ENCODE results near the gene DPH2.

DPH2 gene

DNA sequence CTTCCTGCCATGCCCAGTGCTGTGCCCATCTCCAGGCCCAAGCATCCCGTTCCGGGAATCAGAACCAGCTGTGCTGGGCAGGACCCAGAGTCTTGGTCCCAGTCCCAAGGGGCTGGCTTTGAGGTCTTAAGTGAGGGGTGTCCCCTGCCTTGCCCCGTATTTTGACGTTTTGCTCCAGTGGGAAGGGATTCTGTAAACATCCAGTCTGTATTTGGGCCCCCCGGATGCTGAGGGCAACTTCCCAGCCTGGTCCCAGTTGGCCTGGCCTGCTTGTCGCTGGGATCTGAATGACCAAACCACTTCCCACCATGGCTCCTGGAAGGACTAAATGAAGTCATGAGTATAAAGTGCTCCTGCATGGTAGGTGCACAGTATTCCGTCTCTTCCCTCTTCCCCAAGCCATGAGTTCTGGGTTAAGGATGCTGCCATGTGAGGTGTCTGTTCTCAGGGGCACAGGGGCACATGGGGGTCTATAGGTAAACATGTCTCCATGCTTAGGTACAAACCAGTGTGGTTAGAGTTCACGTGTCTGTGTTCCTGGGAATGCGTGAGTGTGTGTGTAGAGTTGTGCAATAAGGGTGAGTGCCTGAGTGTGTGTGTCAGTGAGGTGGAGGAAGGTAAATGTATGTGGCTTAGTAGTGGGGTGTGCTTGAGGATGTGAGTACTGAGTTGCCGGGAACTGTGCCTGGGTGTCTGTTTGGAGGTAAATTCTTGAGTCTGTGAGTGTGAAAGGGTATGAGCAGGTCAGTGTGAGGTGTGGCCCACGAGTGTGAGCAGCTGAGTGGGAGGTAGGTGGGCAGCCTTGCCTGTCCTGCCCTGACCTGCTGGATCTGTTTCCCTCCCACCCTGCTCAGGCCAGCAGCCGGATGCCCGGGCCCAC lies 10.7 kb downstream of the DPH2 start:
- H3K27ac ChIP-seq = peak overlapping the region; percentile 76
- no peak for TF ChIP-seq ZFX (IDR thresholded peaks at IDR 0.05)

DNA sequence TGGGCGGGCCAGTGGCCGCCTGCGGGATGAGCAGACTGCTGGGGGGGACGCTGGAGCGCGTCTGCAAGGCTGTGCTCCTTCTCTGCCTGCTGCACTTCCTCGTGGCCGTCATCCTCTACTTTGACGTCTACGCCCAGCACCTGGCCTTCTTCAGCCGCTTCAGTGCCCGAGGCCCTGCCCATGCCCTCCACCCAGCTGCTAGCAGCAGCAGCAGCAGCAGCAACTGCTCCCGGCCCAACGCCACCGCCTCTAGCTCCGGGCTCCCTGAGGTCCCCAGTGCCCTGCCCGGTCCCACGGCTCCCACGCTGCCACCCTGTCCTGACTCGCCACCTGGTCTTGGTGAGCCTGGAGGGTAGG lies 11.3 kb downstream of the DPH2 start:
- no peak overlapping the region for H3K27ac ChIP-seq
- TF ChIP-seq, protein P1, sequence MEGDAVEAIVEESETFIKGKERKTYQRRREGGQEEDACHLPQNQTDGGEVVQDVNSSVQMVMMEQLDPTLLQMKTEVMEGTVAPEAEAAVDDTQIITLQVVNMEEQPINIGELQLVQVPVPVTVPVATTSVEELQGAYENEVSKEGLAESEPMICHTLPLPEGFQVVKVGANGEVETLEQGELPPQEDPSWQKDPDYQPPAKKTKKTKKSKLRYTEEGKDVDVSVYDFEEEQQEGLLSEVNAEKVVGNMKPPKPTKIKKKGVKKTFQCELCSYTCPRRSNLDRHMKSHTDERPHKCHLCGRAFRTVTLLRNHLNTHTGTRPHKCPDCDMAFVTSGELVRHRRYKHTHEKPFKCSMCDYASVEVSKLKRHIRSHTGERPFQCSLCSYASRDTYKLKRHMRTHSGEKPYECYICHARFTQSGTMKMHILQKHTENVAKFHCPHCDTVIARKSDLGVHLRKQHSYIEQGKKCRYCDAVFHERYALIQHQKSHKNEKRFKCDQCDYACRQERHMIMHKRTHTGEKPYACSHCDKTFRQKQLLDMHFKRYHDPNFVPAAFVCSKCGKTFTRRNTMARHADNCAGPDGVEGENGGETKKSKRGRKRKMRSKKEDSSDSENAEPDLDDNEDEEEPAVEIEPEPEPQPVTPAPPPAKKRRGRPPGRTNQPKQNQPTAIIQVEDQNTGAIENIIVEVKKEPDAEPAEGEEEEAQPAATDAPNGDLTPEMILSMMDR (conservative IDR thresholded peaks at IDR 0.05) = no peak
- no peak for TF ChIP-seq ZFX (IDR thresholded peaks at IDR 0.05)

DNA sequence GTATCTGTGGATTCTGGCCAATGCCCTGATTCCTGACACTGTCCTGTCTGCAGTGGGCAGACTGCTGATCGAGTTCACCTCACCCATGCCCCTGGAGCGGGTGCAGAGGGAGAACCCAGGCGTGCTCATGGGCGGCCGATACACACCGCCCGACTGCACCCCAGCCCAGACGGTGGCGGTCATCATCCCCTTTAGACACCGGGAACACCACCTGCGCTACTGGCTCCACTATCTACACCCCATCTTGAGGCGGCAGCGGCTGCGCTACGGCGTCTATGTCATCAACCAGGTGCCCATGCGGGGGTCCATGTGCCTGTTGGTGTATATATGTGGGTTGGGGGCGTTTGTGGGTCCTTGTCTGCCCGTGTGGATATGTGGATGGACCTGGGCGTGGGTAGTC lies 11.8 kb downstream of the DPH2 start:
- no peak overlapping the region for H3K27ac ChIP-seq
- no peak for TF ChIP-seq ZFX (IDR thresholded peaks at IDR 0.05)
- TF ChIP-seq, protein P1 (conservative IDR thresholded peaks at IDR 0.05) = no peak

DNA sequence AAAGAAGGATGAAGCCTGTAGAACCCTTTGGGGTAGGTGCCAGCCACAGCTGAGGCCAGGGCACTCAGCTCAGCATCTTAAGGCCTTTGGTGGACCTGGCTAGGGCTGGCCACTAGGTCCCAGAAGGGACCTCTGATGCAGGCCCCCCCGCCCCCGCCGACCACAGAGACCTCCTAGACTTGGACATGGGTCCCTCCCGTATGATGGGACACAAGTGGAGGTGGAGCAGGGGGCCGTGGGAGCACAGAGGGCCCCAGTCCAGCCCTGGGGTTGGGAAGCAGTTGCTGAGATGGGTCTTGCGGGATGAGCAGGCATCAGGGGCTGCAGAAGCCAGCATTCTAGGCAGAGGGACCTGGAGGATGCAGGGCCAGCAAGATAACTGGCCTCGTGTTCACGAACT lies 12.4 kb downstream of the DPH2 start:
- TF ChIP-seq, protein P1 (conservative IDR thresholded peaks at IDR 0.05) = no peak
- no peak for TF ChIP-seq ZFX (IDR thresholded peaks at IDR 0.05)
- no peak overlapping the region for H3K27ac ChIP-seq

DNA sequence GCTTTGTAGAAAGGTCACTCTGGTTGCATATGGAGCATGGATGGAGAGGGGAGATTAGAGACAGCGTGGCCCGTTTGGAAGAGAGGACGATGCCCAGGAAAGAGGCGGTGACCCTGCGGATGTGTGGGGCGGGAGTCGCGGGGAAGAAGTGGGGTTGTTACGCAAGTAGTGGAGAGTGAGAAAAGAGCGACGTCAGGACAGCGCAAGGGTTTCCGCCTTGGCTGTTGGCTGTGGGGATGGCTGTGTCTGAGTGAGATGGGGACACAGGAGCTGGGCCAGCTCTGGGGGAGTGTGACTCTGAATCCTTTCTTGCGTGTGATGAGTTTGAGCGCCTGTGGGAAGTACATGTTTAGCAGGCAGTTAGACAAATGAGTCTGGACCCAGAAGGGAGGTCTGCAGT lies 13.0 kb downstream of the DPH2 start:
- no peak for TF ChIP-seq ZFX (IDR thresholded peaks at IDR 0.05)
- TF ChIP-seq, protein P1 (conservative IDR thresholded peaks at IDR 0.05) = no peak
- H3K27ac ChIP-seq = no peak overlapping the region

DNA sequence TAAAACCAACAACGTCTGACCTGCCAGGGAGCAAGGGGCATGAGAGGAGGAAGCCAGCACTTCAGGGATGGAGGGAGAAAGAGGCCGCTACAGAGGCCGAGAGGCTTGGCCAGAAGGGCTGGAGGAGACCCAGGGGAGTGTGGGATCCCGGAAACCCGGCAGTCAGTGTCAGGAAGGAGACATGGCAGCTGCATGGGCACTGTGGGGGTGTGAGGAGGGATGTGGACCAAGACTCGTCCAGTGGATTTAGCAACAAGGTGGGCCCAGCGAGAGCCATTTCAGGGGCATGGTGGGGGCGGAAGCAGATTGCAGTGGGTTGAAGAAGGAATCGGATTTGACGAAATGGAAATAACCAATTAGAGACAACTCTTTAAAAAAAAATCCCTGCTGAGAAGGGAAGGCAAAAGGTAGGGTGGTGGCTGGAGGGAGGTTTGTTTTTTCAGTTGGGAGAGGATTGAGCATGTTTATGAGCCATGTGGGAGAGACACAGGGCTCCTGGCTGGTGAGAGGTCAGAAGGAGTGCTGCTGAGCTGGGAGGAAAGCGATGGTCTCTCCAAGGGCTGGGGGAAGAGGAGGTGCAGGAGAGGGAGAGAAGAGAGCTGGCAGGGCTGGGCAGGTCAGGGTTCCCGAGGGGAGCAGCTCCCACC lies 13.6 kb downstream of the DPH2 start:
- H3K27ac ChIP-seq = no peak overlapping the region
- TF ChIP-seq, protein P1 (conservative IDR thresholded peaks at IDR 0.05) = no peak
- no peak for TF ChIP-seq ZFX (IDR thresholded peaks at IDR 0.05)

DNA sequence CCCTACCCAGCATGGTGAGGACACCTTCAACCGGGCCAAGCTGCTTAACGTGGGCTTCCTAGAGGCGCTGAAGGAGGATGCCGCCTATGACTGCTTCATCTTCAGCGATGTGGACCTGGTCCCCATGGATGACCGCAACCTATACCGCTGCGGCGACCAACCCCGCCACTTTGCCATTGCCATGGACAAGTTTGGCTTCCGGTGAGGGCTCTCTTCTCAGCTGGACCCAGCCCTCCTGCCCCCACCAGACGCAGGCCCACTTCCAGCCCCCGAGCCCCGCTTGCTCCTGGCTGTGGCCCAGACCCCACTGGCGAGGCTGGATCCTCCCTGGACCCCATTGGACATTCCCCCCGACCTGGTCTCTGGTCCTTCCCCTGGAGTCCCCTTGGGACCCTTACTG lies 15.0 kb downstream of the DPH2 start:
- TF ChIP-seq, protein P1 (conservative IDR thresholded peaks at IDR 0.05) = no peak
- no peak for TF ChIP-seq ZFX (IDR thresholded peaks at IDR 0.05)
- no peak overlapping the region for H3K27ac ChIP-seq
